Right renal pelvis (tissue), 4 donors: Measurements from ENCODE around the gene SPHK2. TPM values are rescaled to one million over a fixed set of nuclear protein-coding genes. Genes with fewer than 3 reads are reported as not detected.
"Not testable (repeated sequence)": the region's sequence is repeated elsewhere in the genome, so short reads cannot be mapped to it uniquely, and the experiment has no call there.

Experiments
- DNase-seq, 4 donors: peaks; one replicate each; pipeline ENCODE4 v3.0.0-alpha.2; 2013; ENCODE audit warnings: low read depth in 4 of 4, low spot score in 3 of 4, missing footprints in 1 of 4
- polyA plus RNA-seq, 4 donors: library from polyadenylated mRNA; unstranded; fragments of 120-200 nt; gene quantifications; one replicate each; pipeline ENCODE4 v1.2.1, GENCODE V29; 2013; ENCODE audit not compliant: insufficient read length in 4 of 4

SPHK2 gene, protein sequence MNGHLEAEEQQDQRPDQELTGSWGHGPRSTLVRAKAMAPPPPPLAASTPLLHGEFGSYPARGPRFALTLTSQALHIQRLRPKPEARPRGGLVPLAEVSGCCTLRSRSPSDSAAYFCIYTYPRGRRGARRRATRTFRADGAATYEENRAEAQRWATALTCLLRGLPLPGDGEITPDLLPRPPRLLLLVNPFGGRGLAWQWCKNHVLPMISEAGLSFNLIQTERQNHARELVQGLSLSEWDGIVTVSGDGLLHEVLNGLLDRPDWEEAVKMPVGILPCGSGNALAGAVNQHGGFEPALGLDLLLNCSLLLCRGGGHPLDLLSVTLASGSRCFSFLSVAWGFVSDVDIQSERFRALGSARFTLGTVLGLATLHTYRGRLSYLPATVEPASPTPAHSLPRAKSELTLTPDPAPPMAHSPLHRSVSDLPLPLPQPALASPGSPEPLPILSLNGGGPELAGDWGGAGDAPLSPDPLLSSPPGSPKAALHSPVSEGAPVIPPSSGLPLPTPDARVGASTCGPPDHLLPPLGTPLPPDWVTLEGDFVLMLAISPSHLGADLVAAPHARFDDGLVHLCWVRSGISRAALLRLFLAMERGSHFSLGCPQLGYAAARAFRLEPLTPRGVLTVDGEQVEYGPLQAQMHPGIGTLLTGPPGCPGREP
- 10 to 100 TPM; 18.6 to 30.6 (median 21.0) TPM for polyA plus RNA-seq

DNA sequence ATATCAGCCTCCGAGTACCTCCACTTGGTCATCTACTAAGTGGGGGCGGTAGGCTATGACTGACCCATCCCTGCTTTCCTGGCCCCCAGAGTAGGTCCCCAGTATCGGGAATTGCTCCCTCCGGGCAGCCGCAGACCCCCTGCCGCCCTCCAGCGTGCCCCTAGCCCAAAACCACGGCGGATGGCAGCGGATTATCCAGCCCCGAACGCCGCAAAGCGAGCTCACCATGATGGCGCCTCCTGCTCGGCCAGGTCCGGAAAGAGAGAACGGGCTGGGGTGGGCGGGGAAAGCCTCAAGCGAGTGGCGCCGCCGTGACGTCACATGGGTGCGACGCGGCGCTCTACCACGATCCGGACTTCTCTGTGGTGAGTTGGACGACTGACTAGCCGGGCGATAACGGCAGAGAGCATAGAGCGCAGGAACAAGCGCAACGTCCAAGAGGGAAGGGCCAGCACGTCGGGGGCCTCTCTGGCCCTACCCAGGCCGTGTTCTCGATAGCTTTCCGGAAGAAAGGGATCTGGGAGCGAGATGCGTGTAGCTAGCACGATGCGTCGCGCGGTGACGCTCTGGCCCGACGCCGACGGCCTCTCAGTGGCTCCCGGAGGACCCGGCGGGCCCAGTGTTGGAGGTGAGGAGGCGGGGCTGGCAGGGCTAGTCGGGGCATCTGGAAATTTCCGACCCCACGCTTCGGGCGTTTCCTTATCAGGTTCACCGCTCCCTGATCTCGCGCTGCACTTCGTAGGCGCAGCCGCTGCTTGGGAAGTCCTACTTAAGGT is at the start of gene SPHK2, which contains the start of gene RPL18:
TSS of gene SPHK2 (plus strand) at position 591 of the 776 bp plus-strand sequence. CDS start 1,009 bp downstream, outside the sequence.
TSS of gene RPL18 (minus strand) at position 263 of the 776 bp plus-strand sequence. CDS start at position 228, 35 bp downstream.
- peak; percentile 96 to 98 (median 98) for DNase-seq

DNA sequence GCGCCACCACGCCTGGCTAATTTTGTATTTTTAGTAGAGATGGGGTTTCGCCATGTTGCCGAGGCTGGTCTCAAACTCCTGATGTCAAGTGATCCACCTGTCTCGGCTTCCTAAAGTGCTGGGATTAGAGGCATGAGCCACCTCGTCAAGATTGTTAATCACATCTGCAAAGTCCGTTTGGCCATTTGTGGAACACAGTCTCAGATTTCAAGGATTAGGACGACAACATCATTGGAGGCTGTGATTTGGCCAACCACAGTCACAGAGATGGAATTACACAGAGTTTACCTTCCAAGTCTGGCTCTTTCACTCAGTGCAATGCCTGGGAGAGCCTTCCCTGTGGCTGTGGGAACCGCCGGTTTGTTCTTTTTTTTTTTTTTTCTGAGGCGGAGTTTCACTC is 49.5 kb upstream of the SPHK2 start:
- DNase-seq, result no peak

DNA sequence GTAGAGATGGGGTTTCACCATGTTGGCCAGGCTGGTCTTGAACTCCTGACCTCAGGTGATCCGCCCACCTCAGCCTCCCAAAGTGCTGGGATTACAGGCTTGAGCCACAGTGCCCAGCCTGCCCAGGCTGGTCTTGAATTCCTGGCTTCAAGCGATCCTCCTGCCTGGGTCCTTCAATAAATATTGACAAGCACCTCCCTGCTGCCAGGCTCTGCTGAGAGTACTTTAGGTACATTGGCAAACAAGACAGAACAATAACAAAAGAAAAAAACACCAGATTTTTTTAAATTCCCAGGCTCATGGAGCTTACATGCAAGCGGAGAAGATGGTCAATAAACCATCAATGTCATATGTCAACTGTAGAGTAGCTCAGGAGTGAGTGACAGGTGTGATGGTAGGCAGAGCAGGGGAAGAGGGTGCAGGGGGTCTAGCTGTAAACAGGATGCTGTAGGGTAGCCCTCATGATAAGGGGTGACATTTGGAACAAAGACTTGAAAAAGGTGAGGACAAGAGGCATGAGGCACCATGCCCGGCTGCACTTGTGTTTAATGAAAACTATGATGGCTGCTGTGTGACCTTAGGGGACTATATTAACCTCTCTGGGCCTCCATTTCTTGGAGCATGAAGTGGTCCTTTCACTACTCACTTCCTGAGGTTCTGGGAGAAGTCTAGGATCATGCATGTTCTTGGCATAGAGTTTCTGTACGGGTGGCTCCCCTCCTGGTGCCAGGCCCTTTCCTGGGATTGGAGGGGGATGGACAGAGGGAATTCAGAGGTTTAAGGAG is 47.7 kb upstream of the SPHK2 start:
- no peak for DNase-seq

DNA sequence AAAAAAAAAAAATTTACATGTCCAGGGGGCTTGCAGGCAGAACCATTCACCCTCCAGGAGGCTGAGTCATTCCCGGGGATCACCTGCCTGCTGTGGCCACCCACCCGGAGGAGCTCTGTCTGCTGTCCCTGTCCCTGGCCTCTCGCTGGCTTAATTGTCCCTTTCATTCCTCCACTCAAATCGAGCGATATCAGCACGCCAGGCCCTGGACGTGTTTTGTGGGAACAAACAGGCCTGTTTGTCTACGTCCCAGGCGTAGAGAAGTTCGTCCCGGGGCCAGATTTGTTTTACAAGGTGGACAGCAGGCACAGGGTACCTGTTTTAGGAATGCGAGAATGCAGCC is 46.2 kb upstream of the SPHK2 start:
- no peak for DNase-seq

DNA sequence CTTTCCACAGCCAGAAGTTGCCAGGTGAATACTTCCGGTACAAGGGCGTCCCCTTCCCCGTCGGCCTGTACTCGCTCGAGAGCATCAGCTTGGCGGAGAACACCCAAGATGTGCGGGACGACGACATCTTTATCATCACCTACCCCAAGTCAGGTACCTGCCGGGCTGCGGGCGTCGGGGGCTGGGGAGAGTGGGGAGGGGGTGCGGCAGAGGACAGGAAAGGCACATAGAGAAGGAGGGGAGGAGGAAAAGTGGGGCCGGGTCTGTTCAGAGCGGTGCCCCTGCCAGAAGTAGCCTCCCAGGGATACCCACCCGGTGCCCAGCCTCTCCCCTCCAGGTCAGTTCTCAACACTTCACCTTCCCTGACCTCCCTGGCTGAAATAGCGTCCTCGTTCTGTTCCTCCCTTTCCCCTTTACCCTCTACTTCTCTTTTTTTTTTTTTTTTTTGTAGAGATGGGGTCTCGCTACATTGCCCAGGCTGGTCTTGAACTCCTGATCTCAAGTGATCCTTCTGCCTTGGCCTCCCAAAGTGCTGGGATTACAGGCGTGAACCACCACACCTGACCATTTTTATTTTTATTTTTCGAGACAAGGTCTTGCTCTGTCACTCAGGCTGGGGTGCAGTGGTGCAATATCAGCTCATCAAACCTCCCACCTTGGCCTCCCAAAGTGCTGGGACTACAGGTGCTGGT is 43.2 kb upstream of the SPHK2 start:
- no peak for DNase-seq

- DNase-seq, result not testable (repeated sequence)
Measured at GRCh38 chr19:48577908-48578307, 41.4 kb upstream of the SPHK2 start.

- DNase-seq, result no peak
Measured at GRCh38 chr19:48578891-48579290, 40.4 kb upstream of the SPHK2 start.

DNA sequence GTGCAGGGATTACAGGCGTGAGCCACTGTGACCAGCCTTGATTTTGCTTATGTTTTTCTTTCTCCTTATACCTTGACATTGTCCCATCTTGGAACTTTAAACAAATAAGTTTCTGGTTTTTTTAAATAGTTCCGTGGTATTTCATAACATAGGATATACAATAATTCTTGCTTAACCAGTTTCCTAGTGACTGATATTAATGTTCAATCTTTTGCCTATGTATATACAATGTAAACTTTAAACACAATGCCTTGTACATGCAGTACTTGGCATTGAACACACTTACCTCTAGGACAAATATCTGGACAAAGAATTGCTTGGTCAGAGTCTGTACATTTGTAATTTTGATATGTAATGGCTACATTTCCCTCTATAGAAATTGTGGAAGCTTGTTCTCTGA is 37.1 kb upstream of the SPHK2 start:
- no peak for DNase-seq

- no peak for DNase-seq
Measured at GRCh38 chr19:48587387-48587786, 31.9 kb upstream of the SPHK2 start.

DNA sequence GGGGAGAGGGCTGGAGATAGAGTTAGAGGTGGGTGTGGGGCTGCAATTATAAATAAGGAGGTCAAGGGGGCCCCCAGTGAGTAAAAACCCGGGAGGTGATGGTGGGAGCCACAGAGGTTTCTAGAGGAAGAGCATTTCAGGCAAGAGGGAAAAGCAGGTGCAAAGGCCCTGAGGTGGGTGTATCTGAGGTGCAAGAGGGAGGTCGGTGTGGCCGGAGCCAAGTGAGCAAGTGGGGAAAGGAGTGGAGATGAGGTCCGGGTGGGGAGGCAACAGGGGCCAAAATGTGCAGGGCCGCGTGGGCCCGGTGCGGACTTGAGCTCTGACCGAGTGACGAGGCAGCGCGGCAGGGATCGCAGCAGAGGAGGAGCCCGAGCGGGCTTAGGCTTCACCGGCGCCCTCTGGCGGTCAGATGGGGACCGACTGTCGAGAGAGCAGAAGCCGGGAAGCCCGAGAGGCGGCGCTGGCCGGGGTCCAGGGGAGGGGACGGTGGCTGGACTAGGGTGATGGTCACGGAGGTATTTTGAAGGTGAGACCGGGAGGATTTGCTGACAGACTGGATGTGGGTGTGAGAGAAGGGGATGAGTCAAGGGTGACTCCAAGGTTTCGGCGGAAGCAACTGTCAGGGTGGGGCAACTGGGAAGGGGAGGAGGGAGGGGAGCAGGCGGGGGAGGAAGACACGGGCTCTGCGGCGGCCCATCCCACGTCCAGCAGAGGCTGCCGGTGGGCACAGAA is 30.5 kb upstream of the SPHK2 start:
- DNase-seq, result peak; percentile 71 to 80 (median 78)

GRCh38 chr19:48591021-48591420 is 28.3 kb upstream of the SPHK2 start:
- DNase-seq, result no peak

- no peak for DNase-seq
Measured at GRCh38 chr19:48595171-48595570, 24.1 kb upstream of the SPHK2 start.

DNA sequence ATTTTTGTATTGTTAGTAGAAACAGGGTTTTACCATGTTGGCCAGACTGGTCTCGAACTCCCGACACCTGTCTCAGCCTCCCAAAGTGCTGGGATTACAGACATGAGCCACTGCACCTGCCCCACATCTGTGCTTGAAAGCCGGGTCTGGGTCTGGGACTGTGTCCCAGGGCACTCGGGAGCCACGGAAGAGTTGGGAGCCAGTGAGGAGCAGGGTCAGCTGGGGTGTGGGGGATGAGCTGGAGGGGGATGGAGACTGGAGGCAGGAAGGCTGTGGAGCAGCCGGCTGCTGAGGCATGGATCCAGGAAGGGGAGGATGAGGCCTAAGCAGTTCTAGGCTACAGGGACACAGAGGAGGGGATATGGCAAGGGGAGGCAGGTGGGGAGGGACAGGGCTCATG is 23.5 kb upstream of the SPHK2 start:
- no peak for DNase-seq

DNA sequence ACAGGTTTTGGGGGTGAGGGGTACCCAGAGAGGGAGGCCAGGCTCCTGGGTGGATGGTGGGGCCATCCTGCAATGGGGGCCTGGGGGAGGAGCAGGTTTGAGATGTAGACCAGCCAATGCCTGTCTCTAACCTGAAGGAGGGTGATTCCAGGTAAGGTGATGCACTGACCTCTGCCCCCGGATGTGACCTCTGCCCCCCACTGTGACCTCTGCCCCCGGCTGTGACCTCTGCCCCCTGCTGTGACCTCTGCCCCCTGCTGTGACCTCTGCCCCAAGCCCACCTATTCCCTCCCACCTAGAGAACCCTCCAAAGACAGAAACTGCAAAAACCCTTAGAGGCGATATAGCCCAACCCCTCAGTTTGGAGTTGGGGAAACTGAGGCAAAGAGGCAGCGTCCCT is 23.1 kb upstream of the SPHK2 start:
- no peak for DNase-seq

GRCh38 chr19:48596679-48597465 is 22.4 kb upstream of the SPHK2 start:
- DNase-seq, result no peak

GRCh38 chr19:48598996-48599700 is 20.2 kb upstream of the SPHK2 start:
- no peak for DNase-seq

DNA sequence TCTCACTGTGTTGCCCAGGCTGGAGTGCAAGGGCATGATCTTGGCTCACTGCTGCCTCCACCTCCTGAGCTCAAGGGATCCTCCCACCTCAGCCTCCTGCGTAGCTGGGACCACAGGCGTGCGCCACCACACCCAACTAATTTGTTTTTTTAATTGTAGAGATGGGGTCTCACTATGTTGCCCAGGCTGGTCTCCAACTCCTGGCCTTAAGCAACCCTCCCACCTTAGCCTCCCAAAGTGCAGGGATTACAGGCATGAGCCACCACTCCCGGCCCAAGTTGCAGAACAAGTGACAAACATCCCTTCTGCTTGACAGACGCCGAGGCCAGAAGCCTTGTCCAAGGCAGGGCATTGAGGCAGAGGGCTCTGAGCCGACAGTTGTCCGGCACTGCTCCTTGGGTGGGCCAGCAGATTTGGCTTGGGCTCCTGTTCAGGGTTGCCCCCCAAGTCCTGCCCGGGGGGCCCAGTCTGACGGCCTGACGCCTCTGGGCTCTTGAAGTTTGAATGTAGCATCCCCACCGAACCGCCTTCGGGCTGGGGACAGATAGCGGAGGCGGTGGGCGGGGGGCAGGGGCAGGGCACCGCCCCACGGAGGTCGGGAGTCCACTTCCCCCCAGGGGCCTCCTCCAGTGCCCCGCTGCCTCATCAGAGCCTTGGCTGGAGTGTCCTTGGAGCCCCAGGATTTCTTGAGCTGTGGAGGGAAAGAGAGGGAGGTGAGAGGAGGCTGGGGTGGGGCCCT is 18.5 kb upstream of the SPHK2 start:
- DNase-seq, result no peak
